IMR-90 (cell line): ENCODE measurements around the gene SLC2A10. TPM values are rescaled to one million over a fixed set of nuclear protein-coding genes. Genes with fewer than 3 reads are reported as not detected.

ENCODE experiments used
- ATAC-seq: fragments of 200-7000 bp; cut with Tn5 transposase; 2 replicates; pipeline ENCODE4 v1.9.1; 2020; ENCODE audit warnings: low read depth, mild to moderate bottlenecking, moderate library complexity
- BruUV-seq: library from RNA; stranded (reverse); fragments of 400-500 nt; replicated peaks from 2 replicates; lab custom pipeline; 2021; lab: Mats Ljungman, UMichigan
- CTCF ChIA-PET: fragments of 300-600 bp; formaldehyde crosslinking; extraction: SDS; loops from one replicate; lab custom pipeline; 2021; ENCODE audit warnings: antibody characterized with exemption; lab: Yijun Ruan, JAX
- POLR2A ChIA-PET: fragments of 300-600 bp; sonication (Branson Sonifier 250); formaldehyde crosslinking; loops from one replicate; lab custom pipeline; 2022; ENCODE audit warnings: antibody characterized with exemption; ENCODE audit not compliant: unreplicated experiment; lab: Charles Lee
- DNase-seq: peaks from one replicate; pipeline ENCODE4 v3.0.0; 2013
- H2AFZ ChIP-seq: replicated peaks from 2 replicates; pipeline ENCODE3; 2013; ENCODE audit warnings: low read length, mild to moderate bottlenecking; ENCODE audit not compliant: poor library complexity
- H2AK5ac ChIP-seq: 2 replicates; pipeline ENCODE4 v1.6.1; 2013; ENCODE audit warnings: low read depth, low read length, inconsistent platforms
- H2AK9ac ChIP-seq: replicated peaks from 2 replicates; pipeline ENCODE3; 2013; ENCODE audit warnings: mild to moderate bottlenecking, low read depth, low read length, moderate library complexity; ENCODE audit not compliant: poor library complexity
- H2BK120ac ChIP-seq: 2 replicates; pipeline ENCODE4 v1.6.1; 2013; ENCODE audit warnings: low read depth, low read length, inconsistent platforms
- H2BK15ac ChIP-seq: 3 replicates; pipeline ENCODE4 v1.6.1; 2013; ENCODE audit warnings: low read depth, low read length, inconsistent platforms
- H2BK20ac ChIP-seq: 2 replicates; pipeline ENCODE4 v1.6.1; 2013; ENCODE audit warnings: low read depth, mild to moderate bottlenecking, inconsistent platforms, low read length, moderate library complexity
- H2BK5ac ChIP-seq: 2 replicates; pipeline ENCODE4 v1.6.1; 2013; ENCODE audit warnings: mild to moderate bottlenecking, low read depth, low read length, inconsistent platforms; ENCODE audit not compliant: poor library complexity, severe bottlenecking
- H3K14ac ChIP-seq: replicated peaks from 2 replicates; pipeline ENCODE4 v1.6.1; 2013; ENCODE audit warnings: low read depth, low read length, inconsistent platforms
- H3K18ac ChIP-seq: 2 replicates; pipeline ENCODE4 v1.6.1; 2013; ENCODE audit warnings: low read depth, low read length, control low read depth
- H3K23ac ChIP-seq: 2 replicates; pipeline ENCODE4 v1.6.1; 2013; ENCODE audit warnings: low read depth, low read length, inconsistent platforms
- H3K27ac ChIP-seq: 2 replicates; pipeline ENCODE4 v1.5.1; 2013; ENCODE audit warnings: mild to moderate bottlenecking, control low read depth, low read length; ENCODE audit not compliant: insufficient read depth
- H3K27me3 ChIP-seq: 2 replicates; pipeline ENCODE4 v1.6.1; 2013; ENCODE audit warnings: low read length; ENCODE audit not compliant: control insufficient read depth, insufficient read depth
- H3K36me3 ChIP-seq: 2 replicates; pipeline ENCODE4 v1.6.1; 2013; ENCODE audit warnings: low read length, mixed read lengths; ENCODE audit not compliant: control insufficient read depth, insufficient read depth
- H3K4ac ChIP-seq: 2 replicates; pipeline ENCODE4 v1.6.1; 2013; ENCODE audit warnings: low read depth, low read length, inconsistent platforms
- H3K4me1 ChIP-seq: 2 replicates; pipeline ENCODE4 v1.6.1; 2013; ENCODE audit warnings: low read length, mixed read lengths; ENCODE audit not compliant: control insufficient read depth, insufficient read depth
- H3K4me2 ChIP-seq: 2 replicates; pipeline ENCODE4 v1.6.1; 2013; ENCODE audit warnings: low read depth, mild to moderate bottlenecking, control low read depth, low read length, moderate library complexity
- H3K4me3 ChIP-seq: 2 replicates; pipeline ENCODE4 v1.5.1; 2013; ENCODE audit warnings: low read depth, mild to moderate bottlenecking, control low read depth, low read length, moderate library complexity; ENCODE audit not compliant: insufficient read depth
- H3K56ac ChIP-seq: 2 replicates; pipeline ENCODE4 v1.6.1; 2013; ENCODE audit warnings: low read length, inconsistent platforms; ENCODE audit not compliant: insufficient read depth; ENCODE audit errors: extremely low read depth
- H3K79me1 ChIP-seq, 2 experiments: 2 replicates each; pipeline ENCODE4 v1.6.1; 2013; ENCODE audit warnings: low read length in 2 of 2, inconsistent platforms in 1 of 2, low read depth in 1 of 2
- H3K9ac ChIP-seq: 2 replicates; pipeline ENCODE4 v1.6.1; 2013; ENCODE audit warnings: low read depth, low read length, control low read depth
- H3K9me1 ChIP-seq: 2 replicates; pipeline ENCODE4 v1.6.1; 2013; ENCODE audit warnings: low read length, inconsistent platforms; ENCODE audit not compliant: insufficient read depth
- H3K9me3 ChIP-seq: 2 replicates; pipeline ENCODE4 v1.6.1; 2013; ENCODE audit warnings: low read length; ENCODE audit not compliant: control insufficient read depth, insufficient read depth
- H4K20me1 ChIP-seq: 2 replicates; pipeline ENCODE4 v1.6.1; 2013; ENCODE audit warnings: low read length, inconsistent platforms; ENCODE audit not compliant: insufficient read depth
- H4K5ac ChIP-seq: 2 replicates; pipeline ENCODE4 v1.6.1; 2013; ENCODE audit warnings: mild to moderate bottlenecking, low read depth, low read length, control low read depth
- H4K8ac ChIP-seq, 2 experiments: 2 replicates each; pipeline ENCODE4 v1.6.1; 2013; ENCODE audit warnings: low read depth in 2 of 2, low read length in 2 of 2, control low read depth in 1 of 2, inconsistent platforms in 1 of 2
- H4K91ac ChIP-seq: 2 replicates; pipeline ENCODE4 v1.6.1; 2013; ENCODE audit warnings: low read depth, low read length, inconsistent platforms; ENCODE audit not compliant: insufficient read depth
- CTCF ChIP-seq: conservative IDR thresholded peaks from 2 replicates; pipeline ENCODE4 v1.5.1; 2012; ENCODE audit warnings: mild to moderate bottlenecking, low read depth, low read length, improper control_type of control experiment
- ELK1 ChIP-seq: fragments of 150-350 bp; IDR thresholded peaks from 2 replicates; pipeline ENCODE4 v1.6.1; 2016; ENCODE audit warnings: low read depth, mild to moderate bottlenecking, low read length, moderate library complexity, borderline replicate concordance
- FOS ChIP-seq: fragments of 150-350 bp; IDR thresholded peaks from 2 replicates; pipeline ENCODE4 v1.6.1; 2016; ENCODE audit warnings: low read depth, low read length
- RCOR1 ChIP-seq: IDR thresholded peaks from 2 replicates; pipeline ENCODE4 v1.6.1; 2012; ENCODE audit warnings: mild to moderate bottlenecking, low read length, improper control_type of control experiment; ENCODE audit not compliant: insufficient replicate concordance
- RFX5 ChIP-seq: IDR thresholded peaks from 2 replicates; pipeline ENCODE4 v1.8.0; 2012; ENCODE audit warnings: low read depth, mild to moderate bottlenecking, low read length, moderate library complexity
- USF2 ChIP-seq: fragments of 150-350 bp; IDR thresholded peaks from 2 replicates; pipeline ENCODE4 v1.6.1; 2017; ENCODE audit warnings: mild to moderate bottlenecking, antibody characterized with exemption, low read length, low read depth
- WGBS, 2 experiments: methylation state at CpG; one replicate each; pipeline versions ENCODE4 v1.1.5 to v1.1.7; 2013; ENCODE audit warnings: missing lambda C conversion rate in 2 of 2; ENCODE audit not compliant: insufficient read length in 1 of 2; ENCODE audit errors: extremely low coverage in 2 of 2; 5-methylcytosine and 5-hydroxymethylcytosine counted together
- dilution Hi-C: fragments of 300-500 bp; cut with HindIII; formaldehyde crosslinking; loops from one replicate; pipeline ENCODE4 v1.14.3; 2018; ENCODE audit warnings: low sequenced_read_pairs; ENCODE audit not compliant: unreplicated experiment
- in situ Hi-C: fragments of 300-500 bp; cut with MboI; formaldehyde crosslinking; loops from 3 replicates; pipeline ENCODE4 v1.14.3; 2019; ENCODE audit warnings: low sequenced_read_pairs, inconsistent platforms, mixed read lengths
- intact Hi-C: fragments of 100-400 bp; cut with micrococcal nuclease; formaldehyde crosslinking; loops from 2 replicates; pipeline ENCODE4 v1.10.0; 2022
- polyA plus RNA-seq, 3 experiments: library from polyadenylated mRNA; depleted of rRNA; stranded (reverse); fragments of >200 nt; gene quantifications; 2 replicates each; pipeline ENCODE4 v1.2.3, GENCODE V29; 2012; ENCODE audit warnings: low replicate concordance in 1 of 3
- total RNA-seq: library from RNA; depleted of rRNA; stranded (reverse); fragments of >200 nt; gene quantifications from 2 replicates; pipeline ENCODE4 v1.2.3, GENCODE V29; 2012

The SLC2A10 gene
- total and polyA plus RNA-seq, 2 of the 4 experiments (the other 2 are of a cell fraction) = 15.2 to 22.0 TPM

GRCh38 chr20:46666818-46667515 lies 42.5 kb upstream of the SLC2A10 start:
- no peak overlapping the region for H3K56ac ChIP-seq
- H4K8ac ChIP-seq = no peak overlapping the region
- no peak overlapping the region for H3K18ac ChIP-seq
- H3K23ac ChIP-seq = no peak overlapping the region
- H3K4me1 ChIP-seq = no peaks in the 10 kb centered on the region
- TF ChIP-seq FOS = no peak
- TF ChIP-seq CTCF = no peak
- TF ChIP-seq RFX5 = no peak
- TF ChIP-seq USF2 = no peak
- no peak for TF ChIP-seq ELK1
- TF ChIP-seq RCOR1 = no peak
- H4K20me1 ChIP-seq = no peaks in the 10 kb centered on the region
- no peak overlapping the region for H2BK20ac ChIP-seq
- POLR2A ChIA-PET = no interaction called here
- no peak overlapping the region for H3K4me2 ChIP-seq
- H2AK5ac ChIP-seq = no peak overlapping the region
- DNase-seq (no peak), ATAC-seq (no peak)
- H3K9ac ChIP-seq = no peak overlapping the region
- H3K9me1 ChIP-seq = no peaks in the 10 kb centered on the region
- no peak overlapping the region for H3K14ac ChIP-seq
- H3K27ac ChIP-seq = no peak overlapping the region
- intact Hi-C loops (no loop called here), dilution Hi-C loops (no loop called here), in situ Hi-C loops (no loop called here)
- no peak overlapping the region for H2BK5ac ChIP-seq
- no peak overlapping the region for H2BK120ac ChIP-seq
- no peak overlapping the region for H3K4ac ChIP-seq
- H2BK15ac ChIP-seq = no peak overlapping the region
- peaks cover 10% of the 10 kb centered on the region for H3K9me3 ChIP-seq
- CTCF ChIA-PET = no interaction called here
- H3K4me3 ChIP-seq = no peak overlapping the region
- H4K91ac ChIP-seq = no peak overlapping the region
- H2AK9ac ChIP-seq = no peak overlapping the region
- no peak overlapping the region for H4K5ac ChIP-seq
- 92% methylated on average over 2 of the region's 6 CpGs; no CpG with 5 or more reads in 1 of the 2 experiments for WGBS, 2 experiments
- no peaks in the 10 kb centered on the region for H3K27me3 ChIP-seq
- no TSS peak for BruUV-seq
- H3K36me3 ChIP-seq = no peaks in the 10 kb centered on the region; the same call in 1 of the 2 replicates
- no peaks in the 10 kb centered on the region for H3K79me1 ChIP-seq
- no peak overlapping the region for H2AFZ ChIP-seq
